ENCODE results near the gene CHL1.

CHL1 gene

GRCh38 chr3:335240-335639 lies 138.7 kb downstream of the CHL1 start:
- Histone ChIP-seq H3K4me1 (ENCODE audit: insufficient read depth, low read length) (peaks cover 15% of the 10 kb centered on the region), H3K27me3 (ENCODE audit: insufficient read depth, low read length) (no peaks in the 10 kb centered on the region), H2AFZ (ENCODE audit: low read depth, low read length) (no peak overlapping the region), H3K4me3 (ENCODE audit: low read length) (no peak overlapping the region), H3K36me3 (ENCODE audit: insufficient read depth, low read length) (no peaks in the 10 kb centered on the region), H3K9me3 (ENCODE audit: low read length) (no peaks in the 10 kb centered on the region)

GRCh38 chr3:339351-339750 lies 142.8 kb downstream of the CHL1 start:
- Histone ChIP-seq H2AFZ (ENCODE audit: low read depth, low read length) (no peak overlapping the region), H3K27me3 (ENCODE audit: insufficient read depth, low read length) (no peaks in the 10 kb centered on the region), H3K36me3 (ENCODE audit: insufficient read depth, low read length) (no peaks in the 10 kb centered on the region), H3K4me3 (ENCODE audit: low read length) (no peak overlapping the region), H3K9me3 (ENCODE audit: low read length) (no peaks in the 10 kb centered on the region), H3K4me1 (ENCODE audit: insufficient read depth, low read length) (peaks cover 5% of the 10 kb centered on the region)

GRCh38 chr3:341998-342397 lies 145.4 kb downstream of the CHL1 start:
- no peak overlapping the region for H2AFZ ChIP-seq (ENCODE audit: low read depth, low read length)
- no peaks in the 10 kb centered on the region for H3K36me3 ChIP-seq (ENCODE audit: insufficient read depth, low read length)
- peaks cover 5% of the 10 kb centered on the region for H3K4me1 ChIP-seq (ENCODE audit: insufficient read depth, low read length)
- no peaks in the 10 kb centered on the region for H3K27me3 ChIP-seq (ENCODE audit: insufficient read depth, low read length)
- H3K4me3 ChIP-seq (ENCODE audit: low read length): no peak overlapping the region
- no peaks in the 10 kb centered on the region for H3K9me3 ChIP-seq (ENCODE audit: low read length)

DNA sequence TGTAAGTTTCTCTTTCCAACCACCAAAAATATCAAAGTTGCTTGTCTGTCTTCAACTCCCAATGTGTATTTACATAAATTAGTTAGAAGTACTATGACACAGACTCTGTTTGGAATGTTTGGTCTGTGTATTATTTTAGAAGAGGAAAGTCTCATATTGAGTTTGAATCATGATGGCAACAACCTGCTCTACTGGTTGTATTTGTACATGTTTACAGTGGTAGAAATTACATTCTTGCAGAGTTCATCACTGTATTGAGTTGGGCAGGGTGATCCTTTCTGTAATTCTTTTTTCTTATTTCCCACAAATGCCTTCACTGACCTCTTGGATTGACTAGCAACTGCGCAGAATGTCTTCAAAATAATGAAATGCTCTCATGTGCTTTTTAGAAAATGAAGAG lies 149.6 kb downstream of the CHL1 start:
- Histone ChIP-seq H3K9me3 (ENCODE audit: low read length) (no peaks in the 10 kb centered on the region), H3K4me3 (ENCODE audit: low read length) (no peak overlapping the region), H3K27me3 (ENCODE audit: insufficient read depth, low read length) (no peaks in the 10 kb centered on the region), H3K36me3 (ENCODE audit: insufficient read depth, low read length) (no peaks in the 10 kb centered on the region), H3K4me1 (ENCODE audit: insufficient read depth, low read length) (no peaks in the 10 kb centered on the region), H2AFZ (ENCODE audit: low read depth, low read length) (no peak overlapping the region)

DNA sequence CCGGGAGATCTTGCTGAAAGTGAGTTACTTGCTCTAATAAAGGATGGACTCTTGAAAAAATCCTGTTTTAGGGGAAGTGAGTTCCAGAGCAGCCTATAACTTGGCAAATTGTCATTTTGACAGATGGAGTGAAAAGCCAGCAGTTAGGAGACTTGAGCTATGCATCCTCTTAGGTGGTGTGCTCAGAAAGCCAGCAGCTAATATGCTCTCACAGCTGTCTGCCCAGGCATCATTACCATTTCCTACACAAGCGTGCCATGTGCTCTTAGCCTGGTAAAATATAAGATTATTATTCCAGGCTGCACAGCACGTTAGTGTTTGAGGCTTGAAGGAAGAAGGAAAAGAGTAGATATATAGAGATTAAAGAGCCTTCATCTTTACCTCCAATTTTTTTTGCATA lies 151.0 kb downstream of the CHL1 start:
- no peak overlapping the region for H3K4me3 ChIP-seq (ENCODE audit: low read length)
- H3K9me3 ChIP-seq (ENCODE audit: low read length): no peaks in the 10 kb centered on the region
- H3K27me3 ChIP-seq (ENCODE audit: insufficient read depth, low read length): no peaks in the 10 kb centered on the region
- no peaks in the 10 kb centered on the region for H3K4me1 ChIP-seq (ENCODE audit: insufficient read depth, low read length)
- H2AFZ ChIP-seq (ENCODE audit: low read depth, low read length): no peak overlapping the region
- no peaks in the 10 kb centered on the region for H3K36me3 ChIP-seq (ENCODE audit: insufficient read depth, low read length)

- Histone ChIP-seq H3K4me3 (ENCODE audit: low read length) (no peak overlapping the region), H3K36me3 (ENCODE audit: insufficient read depth, low read length) (no peaks in the 10 kb centered on the region), H2AFZ (ENCODE audit: low read depth, low read length) (no peak overlapping the region), H3K27me3 (ENCODE audit: insufficient read depth, low read length) (no peaks in the 10 kb centered on the region), H3K4me1 (ENCODE audit: insufficient read depth, low read length) (no peaks in the 10 kb centered on the region), H3K9me3 (ENCODE audit: low read length) (no peaks in the 10 kb centered on the region)
Measured at GRCh38 chr3:350871-351371, 154.4 kb downstream of the CHL1 start.

GRCh38 chr3:352599-352998 lies 156.0 kb downstream of the CHL1 start:
- Histone ChIP-seq H3K36me3 (ENCODE audit: insufficient read depth, low read length) (no peaks in the 10 kb centered on the region), H3K4me1 (ENCODE audit: insufficient read depth, low read length) (no peaks in the 10 kb centered on the region), H3K27me3 (ENCODE audit: insufficient read depth, low read length) (no peaks in the 10 kb centered on the region), H3K9me3 (ENCODE audit: low read length) (no peaks in the 10 kb centered on the region), H3K4me3 (ENCODE audit: low read length) (no peak overlapping the region), H2AFZ (ENCODE audit: low read depth, low read length) (no peak overlapping the region)

- Histone ChIP-seq H3K36me3 (ENCODE audit: insufficient read depth, low read length) (no peaks in the 10 kb centered on the region), H3K27me3 (ENCODE audit: insufficient read depth, low read length) (no peaks in the 10 kb centered on the region), H3K9me3 (ENCODE audit: low read length) (no peaks in the 10 kb centered on the region)
Measured at GRCh38 chr3:353191-353739, 156.7 kb downstream of the CHL1 start.

GRCh38 chr3:354432-354831 lies 157.9 kb downstream of the CHL1 start:
- H2AFZ ChIP-seq (ENCODE audit: low read depth, low read length): no peak overlapping the region
- H3K4me3 ChIP-seq (ENCODE audit: low read length): no peak overlapping the region
- H3K4me1 ChIP-seq (ENCODE audit: insufficient read depth, low read length): no peaks in the 10 kb centered on the region
- H3K36me3 ChIP-seq (ENCODE audit: insufficient read depth, low read length): no peaks in the 10 kb centered on the region
- no peaks in the 10 kb centered on the region for H3K9me3 ChIP-seq (ENCODE audit: low read length)
- no peaks in the 10 kb centered on the region for H3K27me3 ChIP-seq (ENCODE audit: insufficient read depth, low read length)

More at GRCh38 chr3:353191-353739, 156.7 kb downstream of the CHL1 start:
- no peak overlapping the region for H2AFZ ChIP-seq (ENCODE audit: low read depth, low read length)
- H3K4me1 ChIP-seq (ENCODE audit: insufficient read depth, low read length): no peaks in the 10 kb centered on the region
- no peak overlapping the region for H3K4me3 ChIP-seq (ENCODE audit: low read length)

DNA sequence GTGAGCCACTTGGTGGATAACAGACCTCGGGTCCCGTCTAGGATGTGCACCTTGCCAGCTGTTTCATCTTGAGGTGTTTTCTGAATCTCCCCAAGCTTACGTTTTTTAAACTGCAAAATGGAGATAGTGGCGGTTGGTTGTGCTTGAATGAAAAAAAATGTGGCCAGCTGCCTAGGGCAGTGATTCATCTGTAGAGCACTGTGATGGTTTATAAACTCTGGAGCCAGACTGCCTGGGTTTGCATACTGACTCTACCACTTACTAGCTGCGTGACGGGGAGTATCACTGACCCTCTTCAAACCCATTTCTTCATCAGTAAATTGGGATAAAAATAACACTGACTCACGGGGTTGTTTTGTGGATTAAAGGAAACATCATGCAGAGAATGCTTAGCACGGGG lies 159.1 kb downstream of the CHL1 start:
- Histone ChIP-seq H2AFZ (ENCODE audit: low read depth, low read length) (no peak overlapping the region), H3K9me3 (ENCODE audit: low read length) (no peaks in the 10 kb centered on the region), H3K4me1 (ENCODE audit: insufficient read depth, low read length) (no peaks in the 10 kb centered on the region), H3K36me3 (ENCODE audit: insufficient read depth, low read length) (no peaks in the 10 kb centered on the region), H3K4me3 (ENCODE audit: low read length) (no peak overlapping the region), H3K27me3 (ENCODE audit: insufficient read depth, low read length) (no peaks in the 10 kb centered on the region)

DNA sequence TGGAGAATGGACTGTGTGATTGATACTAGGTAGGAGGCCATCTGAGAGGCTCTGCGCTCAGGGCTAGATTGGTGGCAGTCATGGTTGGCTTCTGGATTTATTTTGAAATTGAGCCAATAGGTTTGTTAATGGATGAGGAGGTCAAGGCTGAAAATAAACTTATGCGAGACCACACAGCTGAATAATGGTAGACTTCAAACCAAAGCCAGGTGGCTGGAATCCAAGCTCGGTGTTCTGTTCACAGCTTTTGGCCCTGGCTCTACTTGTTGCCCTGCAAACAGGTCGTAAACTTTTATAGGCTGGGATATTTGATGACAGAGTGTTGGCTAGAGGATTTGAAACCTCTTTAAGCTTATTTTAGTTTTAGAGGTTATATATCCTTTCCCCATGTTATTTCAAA lies 160.4 kb downstream of the CHL1 start:
- Histone ChIP-seq H3K4me3 (ENCODE audit: low read length) (no peak overlapping the region), H3K4me1 (ENCODE audit: insufficient read depth, low read length) (no peaks in the 10 kb centered on the region), H3K9me3 (ENCODE audit: low read length) (no peaks in the 10 kb centered on the region), H3K27me3 (ENCODE audit: insufficient read depth, low read length) (no peaks in the 10 kb centered on the region), H3K36me3 (ENCODE audit: insufficient read depth, low read length) (no peaks in the 10 kb centered on the region), H2AFZ (ENCODE audit: low read depth, low read length) (no peak overlapping the region)

- no peaks in the 10 kb centered on the region for H3K4me1 ChIP-seq (ENCODE audit: insufficient read depth, low read length)
- no peak overlapping the region for H2AFZ ChIP-seq (ENCODE audit: low read depth, low read length)
- H3K9me3 ChIP-seq (ENCODE audit: low read length): no peaks in the 10 kb centered on the region
- H3K27me3 ChIP-seq (ENCODE audit: insufficient read depth, low read length): no peaks in the 10 kb centered on the region
- H3K36me3 ChIP-seq (ENCODE audit: insufficient read depth, low read length): no peaks in the 10 kb centered on the region
- no peak overlapping the region for H3K4me3 ChIP-seq (ENCODE audit: low read length)
Measured at GRCh38 chr3:359672-360071, 163.1 kb downstream of the CHL1 start.

DNA sequence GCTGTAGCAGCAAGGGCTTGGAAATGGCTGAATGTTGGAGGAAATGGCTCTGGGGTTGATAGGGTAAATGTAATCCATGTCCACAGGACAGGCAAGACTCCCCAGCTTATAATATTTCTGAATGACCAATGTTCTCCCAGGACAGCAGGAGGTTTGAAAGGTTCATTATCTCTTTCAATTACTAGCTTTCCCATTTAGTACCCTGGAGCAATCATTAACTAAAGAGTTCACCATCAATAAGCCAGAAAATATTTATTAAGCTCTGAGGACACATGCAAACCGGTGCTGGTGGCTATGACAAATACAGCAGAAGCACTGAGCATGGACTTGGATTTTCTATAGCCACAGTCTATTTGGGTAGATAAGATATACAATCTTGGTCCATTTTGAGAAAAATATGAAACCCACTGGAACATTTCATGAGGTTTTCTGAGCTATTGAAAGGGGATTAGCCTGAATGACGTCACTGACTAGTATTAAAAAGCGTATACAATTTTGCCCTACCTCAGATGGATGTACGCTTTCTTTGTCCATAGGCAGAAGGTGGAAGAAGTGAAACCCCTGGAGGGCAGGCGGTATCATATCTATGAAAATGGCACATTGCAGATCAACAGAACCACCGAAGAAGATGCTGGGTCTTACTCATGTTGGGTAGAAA lies 166.2 kb downstream of the CHL1 start:
- Histone ChIP-seq H3K4me3 (ENCODE audit: low read length) (no peak overlapping the region), H3K27me3 (ENCODE audit: insufficient read depth, low read length) (no peaks in the 10 kb centered on the region), H3K9me3 (ENCODE audit: low read length) (no peaks in the 10 kb centered on the region), H2AFZ (ENCODE audit: low read depth, low read length) (no peak overlapping the region), H3K4me1 (ENCODE audit: insufficient read depth, low read length) (no peaks in the 10 kb centered on the region), H3K36me3 (ENCODE audit: insufficient read depth, low read length) (no peaks in the 10 kb centered on the region)

GRCh38 chr3:364287-364686 lies 167.7 kb downstream of the CHL1 start:
- Histone ChIP-seq H3K36me3 (ENCODE audit: insufficient read depth, low read length) (no peaks in the 10 kb centered on the region), H3K4me3 (ENCODE audit: low read length) (no peak overlapping the region), H3K9me3 (ENCODE audit: low read length) (no peaks in the 10 kb centered on the region), H2AFZ (ENCODE audit: low read depth, low read length) (no peak overlapping the region), H3K27me3 (ENCODE audit: insufficient read depth, low read length) (no peaks in the 10 kb centered on the region), H3K4me1 (ENCODE audit: insufficient read depth, low read length) (no peaks in the 10 kb centered on the region)

Measured in neuron (in vitro differentiated cells).